Head of caudate nucleus (tissue), 42 donors: ENCODE data around the gene TMEM31.

Source experiments
- DNase-seq, 42 donors: peaks; one replicate each; pipeline versions ENCODE4 v3.0.0 to v3.0.0-alpha.2; 2020 to 2021; ENCODE audit warnings: mixed read lengths in 7 of 42
- intact Hi-C: fragments of 100-400 bp; cut with DNase I; formaldehyde crosslinking; loops from one replicate; pipeline ENCODE4 v1.15.0; 2022

Gene TMEM31, protein sequence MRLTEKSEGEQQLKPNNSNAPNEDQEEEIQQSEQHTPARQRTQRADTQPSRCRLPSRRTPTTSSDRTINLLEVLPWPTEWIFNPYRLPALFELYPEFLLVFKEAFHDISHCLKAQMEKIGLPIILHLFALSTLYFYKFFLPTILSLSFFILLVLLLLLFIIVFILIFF

DNA sequence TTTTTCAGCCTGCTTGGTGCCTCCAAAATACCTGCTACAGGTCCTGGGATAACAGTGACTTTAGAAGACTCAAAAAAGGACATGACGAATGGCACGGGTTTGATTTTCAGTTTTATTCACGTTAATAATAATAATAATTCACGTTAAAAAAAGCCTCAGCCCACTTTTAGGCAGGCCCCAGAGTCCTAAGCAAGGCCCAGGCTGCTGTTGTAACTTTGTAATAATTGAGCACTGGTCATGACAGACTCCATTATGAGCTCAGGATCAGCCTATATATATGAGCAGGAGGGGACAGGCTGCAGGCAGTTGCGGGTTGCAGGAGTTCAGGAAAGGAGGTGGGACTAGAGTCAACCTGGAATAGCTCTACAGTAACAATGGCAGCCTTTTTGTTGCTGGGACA is at the start of gene TMEM31:
Gene TMEM31, plus strand, starts transcription at position 301 of the 400 bp plus-strand sequence. CDS start 1,350 bp downstream, outside the sequence.
- intact Hi-C loops: no loop called here
- no peak for DNase-seq

- intact Hi-C loops: no loop called here
- DNase-seq: peak in 22 of 42 donors; percentile 1 to 46 (median 18)
Measured at GRCh38 chrX:103663981-103664762, 46.5 kb upstream of the TMEM31 start.

DNA sequence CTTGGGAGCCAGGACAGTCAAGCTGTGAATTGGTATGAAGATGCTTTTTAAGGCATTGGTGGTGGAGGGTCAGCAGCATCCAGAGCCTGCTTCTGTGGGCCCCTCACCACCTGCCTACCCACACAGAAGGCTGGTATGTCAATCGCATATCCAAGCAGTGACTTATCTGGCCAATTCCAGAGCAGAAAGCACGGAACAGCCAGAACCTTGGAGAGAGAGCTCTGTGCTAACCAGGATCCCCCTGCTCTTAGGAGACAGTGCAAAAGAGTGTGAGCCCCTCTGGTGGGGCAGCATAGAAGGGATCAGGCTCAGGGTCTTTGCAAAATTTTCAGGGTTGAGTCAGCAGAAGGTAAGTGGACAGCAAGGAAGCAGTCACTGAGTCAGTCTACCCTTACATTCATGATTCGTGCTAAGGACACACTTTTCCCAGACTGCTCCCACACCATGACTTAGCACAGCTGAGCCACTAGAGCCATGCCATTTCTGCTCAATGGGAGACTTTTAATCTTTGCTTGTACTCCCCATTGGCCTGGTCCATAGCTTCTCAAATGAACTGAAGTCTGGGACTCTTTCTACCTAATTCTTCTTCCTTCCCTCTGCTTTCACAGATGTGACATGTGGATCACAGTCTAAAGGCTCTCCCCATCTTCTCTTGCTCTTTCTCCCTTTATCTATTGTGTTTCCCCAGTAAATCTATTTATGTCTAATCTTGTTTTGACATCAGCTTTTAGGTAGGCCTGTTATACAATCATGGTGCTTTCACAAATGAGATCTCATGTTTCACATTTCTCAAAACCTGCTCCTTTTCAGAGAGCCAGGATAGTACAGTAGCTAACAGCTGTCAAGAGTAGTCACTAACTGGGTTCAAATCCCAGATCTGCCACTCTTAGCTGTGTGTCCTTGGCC is 44.3 kb upstream of the TMEM31 start:
- intact Hi-C loops: no loop called here

DNA sequence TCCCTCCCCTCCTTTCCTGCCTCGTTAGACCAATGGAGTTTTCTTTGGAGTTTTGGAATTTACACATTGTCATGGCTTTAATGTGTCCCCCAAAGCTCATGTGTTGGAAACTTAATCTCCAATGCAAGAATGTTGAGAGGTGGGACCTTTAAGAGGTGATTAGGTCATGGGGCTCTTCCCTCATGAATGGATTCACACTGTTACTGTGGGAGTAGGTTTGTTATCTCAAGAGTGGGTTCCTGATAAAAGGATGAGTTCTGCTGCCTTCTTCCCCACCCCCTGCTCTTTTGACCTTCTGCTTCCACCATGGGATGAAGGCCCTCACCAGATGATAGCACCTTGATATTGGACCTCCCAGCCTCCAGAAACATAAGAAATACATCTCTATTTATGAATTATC is 41.0 kb upstream of the TMEM31 start:
- DNase-seq: no peak
- intact Hi-C loops: no loop called here

More for the DNA sequence above, 44.3 kb upstream of the TMEM31 start:
- no peak for DNase-seq

DNA sequence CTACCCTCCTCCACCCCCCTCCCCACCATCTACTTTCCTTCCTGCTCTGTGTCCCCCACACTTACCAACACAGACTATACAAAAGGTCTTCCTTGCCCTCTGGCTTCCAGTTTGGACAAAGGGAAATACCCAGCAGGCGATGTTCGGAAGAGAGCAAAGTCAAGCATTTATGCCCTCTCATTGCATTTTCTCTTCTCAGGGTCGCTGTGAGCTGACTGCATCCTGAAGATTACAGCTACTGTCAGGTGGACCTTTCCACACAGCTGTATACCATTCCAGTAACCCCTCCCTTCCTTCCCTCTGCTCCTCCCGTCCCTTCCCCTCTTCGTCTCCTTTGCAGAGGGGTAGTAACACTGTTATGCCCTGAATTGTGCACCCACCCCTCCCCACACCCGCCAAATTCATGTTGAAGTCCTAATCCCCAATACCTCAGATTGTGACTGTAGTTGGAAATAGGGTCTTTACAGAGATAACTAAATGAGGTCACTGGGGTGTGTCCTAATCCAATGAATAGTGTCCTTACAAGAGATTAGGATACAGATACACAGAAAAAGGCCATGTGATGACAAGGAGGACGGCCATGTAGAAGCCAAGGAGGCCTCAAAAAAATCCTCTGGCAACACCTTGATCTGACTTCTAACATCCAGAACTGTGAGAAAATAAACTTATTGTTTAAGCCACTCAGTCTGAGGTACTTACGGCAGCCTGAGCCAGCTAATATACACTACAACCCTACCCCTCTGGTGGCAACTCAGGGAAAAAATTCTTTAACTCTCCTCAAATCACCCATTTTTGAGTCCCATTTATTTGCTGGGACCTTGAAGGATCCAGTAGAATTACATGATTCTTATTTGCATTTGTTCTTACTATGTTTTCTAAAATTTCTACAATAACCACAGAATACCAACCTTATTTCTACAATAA is 35.9 kb upstream of the TMEM31 start:
- DNase-seq: no peak
- intact Hi-C loops: no loop called here

DNA sequence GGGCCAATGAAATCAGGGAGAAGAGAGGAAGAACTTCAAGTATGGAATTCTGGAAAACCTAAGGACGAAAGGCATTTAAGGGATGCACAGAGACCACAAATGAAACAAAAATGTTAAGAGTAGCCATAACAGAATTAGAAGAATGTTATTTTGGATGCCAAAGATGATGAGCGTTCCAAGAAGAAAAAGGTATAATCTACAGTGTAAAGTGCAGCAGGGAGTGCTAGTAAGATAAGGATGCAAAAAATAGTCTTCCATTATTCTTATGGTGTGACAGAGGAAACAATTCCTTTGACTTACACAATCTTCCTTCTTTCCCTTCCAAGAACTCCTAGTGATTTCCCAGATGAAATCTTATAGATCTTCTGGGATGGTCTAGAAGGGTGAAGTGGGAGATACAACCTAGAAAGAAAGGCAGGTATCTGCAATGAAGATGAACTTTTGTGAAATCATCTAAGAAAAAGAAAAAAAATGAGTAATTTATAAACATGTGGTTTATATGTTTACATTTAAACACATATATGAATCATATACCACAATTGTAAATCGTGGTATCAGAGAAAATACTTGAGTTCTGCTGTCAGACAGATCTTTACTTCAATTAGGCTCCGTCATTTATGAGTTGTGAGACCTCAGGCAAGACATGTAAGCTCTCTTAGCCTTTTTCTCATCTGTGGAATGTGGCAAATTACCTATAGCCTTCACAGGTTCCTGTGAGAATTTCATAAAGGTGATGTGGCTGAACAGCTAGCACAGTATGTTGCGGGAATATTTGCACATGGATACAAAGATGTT is 32.3 kb upstream of the TMEM31 start:
- DNase-seq: no peak
- intact Hi-C loops: no loop called here

DNA sequence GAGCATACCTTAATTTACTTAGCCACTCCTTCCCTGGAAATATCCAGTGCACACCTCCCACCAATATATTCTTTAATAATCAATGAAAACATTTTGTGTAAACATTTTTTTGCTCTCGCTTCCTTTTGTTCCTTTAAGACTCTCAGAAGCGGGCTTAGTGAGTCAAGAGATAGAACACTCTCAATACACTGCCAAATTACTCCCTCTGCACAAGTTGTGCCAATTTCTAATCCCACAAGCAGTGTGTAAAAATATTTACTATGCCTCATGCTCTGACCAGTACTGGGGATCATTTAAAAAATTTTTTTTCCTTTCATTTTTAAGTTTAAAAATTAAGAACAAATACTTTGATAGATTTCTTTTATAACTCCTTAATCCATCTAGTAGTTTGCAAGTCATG is 29.3 kb upstream of the TMEM31 start:
- no peak for DNase-seq

DNA sequence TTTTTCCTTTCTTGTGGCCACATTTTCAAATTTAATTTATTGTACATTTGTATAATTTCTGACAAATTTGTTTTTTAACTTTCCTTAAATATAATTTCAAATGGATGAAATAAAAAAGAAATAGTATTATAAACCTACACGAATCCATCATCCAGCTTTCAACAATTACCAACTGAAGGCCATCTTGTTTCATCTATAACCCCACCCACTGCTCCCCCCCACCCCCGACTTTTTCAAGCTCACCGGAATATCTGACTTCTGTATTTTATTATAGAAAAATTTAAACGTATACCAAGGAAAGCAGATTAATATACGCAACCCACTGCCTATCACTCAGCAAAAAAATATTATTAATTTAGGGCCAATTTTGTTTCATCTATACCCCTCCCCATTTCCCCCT is 25.3 kb upstream of the TMEM31 start:
- no peak for DNase-seq
- intact Hi-C loops: loop anchor here (5.0 kb wide), 4 partner anchors 132 to 457 kb away; partner anchors contain the start of gene RAB9B

More for the DNA sequence above, 29.3 kb upstream of the TMEM31 start:
- intact Hi-C loops: no loop called here

DNA sequence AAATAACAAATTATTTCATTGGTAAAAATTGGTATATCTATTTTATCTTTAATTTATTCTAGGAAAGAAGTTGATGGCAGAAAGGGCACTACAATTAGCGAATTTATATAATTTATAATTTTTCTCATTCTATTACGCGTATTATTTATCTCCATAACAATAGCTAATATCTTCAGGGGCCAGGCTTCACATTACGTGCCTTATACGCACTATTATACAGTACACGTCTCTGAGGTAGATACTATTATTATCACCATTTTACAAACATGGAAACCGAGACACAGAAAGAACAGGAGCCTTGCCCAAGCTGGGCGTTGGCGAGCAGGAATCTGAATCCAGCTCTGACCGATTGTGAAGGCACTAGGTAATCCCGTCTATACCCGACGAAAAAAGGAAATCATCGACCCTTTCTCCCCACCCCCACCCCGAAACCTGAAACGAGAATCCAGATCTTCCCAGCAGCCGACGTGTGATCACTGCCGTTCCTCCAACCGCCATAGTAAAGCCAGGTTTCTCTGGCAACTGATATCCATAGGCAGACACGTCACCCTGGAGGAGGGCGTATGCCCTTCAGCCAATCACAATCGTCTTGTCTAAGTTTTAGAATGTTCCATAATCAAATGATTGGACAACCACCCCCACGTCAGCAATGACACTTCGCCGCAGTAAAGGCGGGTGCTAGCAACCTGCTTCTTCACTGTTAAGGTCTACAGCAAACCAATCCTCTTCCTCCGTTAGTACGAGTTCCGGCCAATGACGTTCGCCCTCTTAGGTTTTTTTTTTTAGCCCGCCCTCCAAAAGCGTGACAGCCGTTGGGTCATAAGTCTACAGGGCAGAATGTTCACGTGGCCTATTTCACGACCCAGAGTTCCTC is 24.3 kb upstream of the TMEM31 start, which contains the start of gene MORF4L2:
Gene MORF4L2, minus strand, starts transcription at position 501 of the 874 bp plus-strand sequence. CDS start 9,672 bp downstream, outside the sequence.
- intact Hi-C loops: loop anchor here (5.0 kb wide), 4 partner anchors 131 to 456 kb away; partner anchors contain the start of gene RAB9B
- peak; percentile 69 to 95 (median 86) for DNase-seq

DNA sequence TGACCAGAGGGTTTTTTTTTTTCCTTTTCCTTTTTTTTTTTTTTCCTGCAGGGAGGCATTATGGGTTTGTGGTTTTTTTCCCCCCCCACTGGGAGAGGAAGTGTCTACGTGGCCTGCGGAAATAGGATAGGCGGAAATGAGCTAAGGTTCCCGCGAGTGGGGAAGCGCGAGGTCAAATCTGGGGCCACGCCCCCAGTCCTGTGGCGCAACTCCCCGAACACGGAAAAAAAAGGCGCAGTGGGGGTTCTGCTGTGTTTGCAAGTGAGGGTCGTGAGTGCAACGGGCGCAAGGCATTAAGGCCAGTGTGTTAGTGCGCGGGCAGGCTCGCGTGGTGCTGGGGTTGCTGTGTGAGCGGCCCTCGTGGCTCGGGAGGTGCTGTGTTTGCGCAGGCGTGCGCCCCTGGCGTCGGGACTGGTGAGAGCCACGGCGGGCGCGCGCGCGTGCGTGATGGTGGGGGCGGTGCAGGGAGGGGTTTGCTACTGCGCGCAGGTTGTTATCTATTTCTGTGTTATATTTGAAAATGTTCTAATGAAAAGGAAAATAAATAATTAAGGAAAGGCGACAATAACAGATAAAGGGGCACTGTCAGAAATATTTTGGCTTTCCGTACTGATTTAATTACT is 23.5 kb upstream of the TMEM31 start:
- peak; percentile 69 to 94 (median 88) for DNase-seq
- intact Hi-C loops: loop anchor here (5.0 kb wide), 4 partner anchors 130 to 455 kb away; partner anchors contain the start of gene RAB9B

DNA sequence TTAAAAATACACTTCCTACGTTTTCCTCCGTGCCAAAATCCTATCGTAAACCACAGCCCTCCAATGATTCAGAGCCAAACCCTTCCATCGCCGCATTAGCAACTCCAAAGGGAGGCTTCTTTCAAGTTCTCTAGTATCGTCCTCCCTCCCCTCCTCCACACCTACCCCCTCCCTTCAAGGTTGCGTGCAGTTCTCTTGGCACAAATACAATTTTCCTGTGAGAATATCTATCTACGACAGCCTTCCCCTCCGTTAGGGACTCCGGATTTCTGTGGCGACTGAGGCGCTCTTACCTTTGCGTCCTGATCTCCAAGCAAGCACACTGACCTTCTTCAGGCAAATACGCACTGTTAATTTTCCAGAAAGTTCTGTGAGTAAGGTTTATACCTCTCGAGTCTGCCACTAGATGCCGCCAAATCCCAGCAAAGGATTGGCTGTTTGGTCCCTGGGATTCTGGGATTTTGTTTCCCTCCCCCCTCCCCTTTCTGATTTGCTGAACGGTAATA is 23.0 kb upstream of the TMEM31 start:
- intact Hi-C loops: loop anchor here (2.0 to 5.0 kb wide), 5 partner anchors 87 to 455 kb away; partner anchors contain the start of gene RAB9B
- peak; percentile 31 to 91 (median 75) for DNase-seq

- peak in 2 of 42 donors; percentile 37 to 47 for DNase-seq
- intact Hi-C loops: loop anchor here (2.0 to 5.0 kb wide), 5 partner anchors 86 to 453 kb away; partner anchors contain the start of gene RAB9B
Measured at GRCh38 chrX:103688946-103689345, 21.8 kb upstream of the TMEM31 start.

DNA sequence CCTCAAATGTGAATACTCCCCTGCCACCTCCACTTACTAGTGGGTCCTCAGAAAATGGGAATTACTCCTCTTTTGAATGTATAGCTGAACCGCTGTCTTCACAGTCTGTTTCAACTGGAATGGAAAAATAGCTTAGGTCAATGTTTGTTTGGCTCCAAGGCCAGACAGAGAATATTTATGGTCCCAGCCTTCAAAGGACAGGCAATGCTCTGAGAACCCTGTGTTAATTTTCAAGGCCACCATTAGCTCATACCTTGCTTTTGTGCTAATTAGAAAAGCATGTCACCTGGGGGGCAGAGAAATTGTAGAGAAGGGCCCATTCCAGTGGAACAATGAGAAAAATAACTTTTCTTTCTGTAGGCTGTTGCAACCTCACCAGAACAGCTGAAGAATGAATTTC is 19.6 kb upstream of the TMEM31 start:
- no peak for DNase-seq
- intact Hi-C loops: no loop called here

- intact Hi-C loops: no loop called here
- DNase-seq: no peak
Measured at GRCh38 chrX:103697687-103698086, 13.0 kb upstream of the TMEM31 start.

DNA sequence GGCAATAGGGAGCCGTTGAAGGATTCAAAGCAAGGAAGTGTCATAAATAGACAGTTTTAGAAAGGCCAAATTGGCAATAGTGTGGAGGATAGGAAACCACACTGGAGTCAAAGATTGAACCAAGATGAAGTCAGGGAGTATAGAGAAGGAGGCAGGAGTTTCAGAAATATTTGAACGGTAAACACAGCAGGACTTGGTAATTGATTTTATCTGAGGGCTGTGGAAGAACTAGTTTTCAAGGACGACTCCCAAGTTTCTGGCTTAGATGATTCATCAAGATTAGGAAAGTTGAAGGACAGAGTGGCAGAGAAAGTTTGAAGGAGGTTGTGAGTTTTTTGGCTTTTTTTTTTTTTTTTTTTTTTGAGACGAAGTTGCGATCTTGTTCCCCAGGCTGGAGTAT is 11.5 kb upstream of the TMEM31 start:
- intact Hi-C loops: no loop called here
- no peak for DNase-seq

DNA sequence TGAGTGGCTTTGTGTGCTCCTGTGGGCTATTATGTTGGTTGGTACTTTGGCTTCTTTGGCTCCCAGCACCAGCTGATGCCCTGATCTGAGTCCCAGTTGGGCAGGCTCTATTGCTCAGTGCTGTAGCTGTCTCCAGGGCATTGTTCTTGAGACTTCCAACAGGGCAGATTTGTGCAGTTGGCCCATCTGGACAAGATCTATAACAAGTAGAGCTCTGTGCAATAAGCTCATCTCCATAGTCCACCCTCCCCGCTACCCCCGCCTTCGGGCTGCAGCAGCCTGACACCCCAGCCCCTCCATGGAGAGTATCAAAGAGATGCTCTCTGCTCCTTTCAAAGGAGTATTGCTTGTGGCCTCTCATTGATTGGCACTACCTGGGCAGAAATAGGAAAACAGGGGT is 5.8 kb upstream of the TMEM31 start:
- intact Hi-C loops: no loop called here
- DNase-seq: peak; percentile 53 to 94 (median 82)
